A673 (cell line): Measurements from ENCODE around the gene GRID1.

ENCODE experiments used
- EZH2 ChIP-seq: fragments of 200-600 bp; sonication (generic); IDR thresholded peaks from 2 replicates; pipeline ENCODE4 v1.6.1; 2017; ENCODE audit warnings: borderline replicate concordance, low read depth, mild to moderate bottlenecking, mixed read lengths, antibody characterized with exemption, low read length; ENCODE audit not compliant: poor library complexity, severe bottlenecking
- TF ChIP-seq, protein P1 (sequence below): fragments of 300-800, 200-600 bp; sonication (generic); conservative IDR thresholded peaks from 2 replicates; pipeline ENCODE4 v1.5.1; 2017; ENCODE audit warnings: low read depth, mild to moderate bottlenecking, antibody characterized with exemption, low read length, moderate library complexity, mixed read lengths

DNA sequence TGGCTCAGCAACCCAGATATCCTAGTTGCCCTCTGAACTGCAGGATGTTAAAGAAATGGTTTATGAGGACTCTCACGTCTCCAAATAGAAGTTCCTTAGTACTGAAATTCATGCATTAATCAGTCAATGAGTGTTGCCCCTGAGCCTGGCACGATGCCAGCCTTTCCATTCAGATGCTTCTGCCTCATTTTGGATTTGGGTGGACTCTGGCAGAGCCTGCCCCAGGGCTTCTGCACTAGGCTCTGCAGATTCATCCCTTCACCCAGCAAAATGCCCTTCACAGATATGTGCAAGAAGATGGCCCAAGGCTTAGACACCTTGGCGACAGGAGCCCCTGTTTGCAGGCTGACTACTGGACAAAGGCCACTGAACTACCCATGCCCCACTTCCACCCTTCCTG lies 747.8 kb downstream of the GRID1 start:
- TF ChIP-seq EZH2: no peak
- TF ChIP-seq, protein P1, sequence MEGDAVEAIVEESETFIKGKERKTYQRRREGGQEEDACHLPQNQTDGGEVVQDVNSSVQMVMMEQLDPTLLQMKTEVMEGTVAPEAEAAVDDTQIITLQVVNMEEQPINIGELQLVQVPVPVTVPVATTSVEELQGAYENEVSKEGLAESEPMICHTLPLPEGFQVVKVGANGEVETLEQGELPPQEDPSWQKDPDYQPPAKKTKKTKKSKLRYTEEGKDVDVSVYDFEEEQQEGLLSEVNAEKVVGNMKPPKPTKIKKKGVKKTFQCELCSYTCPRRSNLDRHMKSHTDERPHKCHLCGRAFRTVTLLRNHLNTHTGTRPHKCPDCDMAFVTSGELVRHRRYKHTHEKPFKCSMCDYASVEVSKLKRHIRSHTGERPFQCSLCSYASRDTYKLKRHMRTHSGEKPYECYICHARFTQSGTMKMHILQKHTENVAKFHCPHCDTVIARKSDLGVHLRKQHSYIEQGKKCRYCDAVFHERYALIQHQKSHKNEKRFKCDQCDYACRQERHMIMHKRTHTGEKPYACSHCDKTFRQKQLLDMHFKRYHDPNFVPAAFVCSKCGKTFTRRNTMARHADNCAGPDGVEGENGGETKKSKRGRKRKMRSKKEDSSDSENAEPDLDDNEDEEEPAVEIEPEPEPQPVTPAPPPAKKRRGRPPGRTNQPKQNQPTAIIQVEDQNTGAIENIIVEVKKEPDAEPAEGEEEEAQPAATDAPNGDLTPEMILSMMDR: no peak
